A204.1 (cell line): ENCODE data around the gene APOC3.

Experiments used
- FAIRE-seq: peaks from 2 replicates; lab custom pipeline; 2012; peaks lifted over from hg19 to GRCh38; lab: Jason Lieb, UNC

Gene APOC3

GRCh38 chr11:116879800-116880625 lies 50.3 kb downstream of the APOC3 start:
- peak; percentile 96 for FAIRE-seq

GRCh38 chr11:116881143-116881542 lies 51.4 kb downstream of the APOC3 start:
- FAIRE-seq: no peak

DNA sequence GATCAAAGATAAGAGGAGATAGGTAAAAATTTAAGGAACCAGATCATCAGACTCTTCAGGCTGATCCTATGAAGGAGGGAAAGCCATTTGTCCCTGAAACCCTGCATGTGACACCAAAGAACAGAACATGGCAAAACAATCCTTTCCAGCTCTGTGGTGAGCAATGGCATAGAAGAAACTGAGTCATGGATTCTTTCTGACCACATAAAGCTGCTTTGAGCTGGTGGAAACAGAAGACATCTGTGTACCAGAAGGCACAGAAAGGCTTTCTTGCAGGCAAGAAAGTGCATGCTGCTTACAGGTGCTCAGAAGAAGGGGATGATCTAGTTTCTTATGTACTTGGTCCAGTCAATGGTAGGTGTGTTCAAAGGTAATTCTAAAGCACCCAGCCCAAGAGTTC lies 52.7 kb downstream of the APOC3 start:
- no peak for FAIRE-seq
